DMS53 treated with DMSO at 0.1 percent for 48 hours (cell line): ENCODE measurements around the gene GLS.
"Not testable (repeated sequence)": the region's sequence is repeated elsewhere in the genome, so short reads cannot be mapped to it uniquely, and the experiment has no call there.

Source experiments
- DNase-seq: peaks from one replicate; lab custom pipeline; 2025; ENCODE audit not compliant: unreplicated experiment; lab: John Stamatoyannopoulos, UW

The GLS gene

DNA sequence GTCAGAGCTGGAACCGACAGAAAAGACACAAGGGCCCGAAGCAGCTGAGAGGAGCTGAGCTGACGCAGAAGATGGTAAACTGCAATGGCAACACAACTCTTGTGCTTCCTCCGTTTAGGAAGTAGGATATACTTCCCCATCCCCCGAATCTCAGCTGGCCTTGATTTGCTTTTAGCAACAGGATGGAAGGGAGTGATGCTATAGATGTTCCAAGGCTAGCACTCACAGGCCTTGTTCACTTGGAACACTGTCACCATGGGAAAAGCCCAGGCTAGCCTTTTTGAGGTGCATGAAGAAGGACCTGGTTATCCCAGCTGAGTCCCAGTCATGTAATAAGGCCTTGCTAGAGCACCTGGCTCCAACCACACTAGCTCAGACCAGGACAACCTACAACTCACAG lies 107.3 kb downstream of the GLS start:
- no peak for DNase-seq

DNA sequence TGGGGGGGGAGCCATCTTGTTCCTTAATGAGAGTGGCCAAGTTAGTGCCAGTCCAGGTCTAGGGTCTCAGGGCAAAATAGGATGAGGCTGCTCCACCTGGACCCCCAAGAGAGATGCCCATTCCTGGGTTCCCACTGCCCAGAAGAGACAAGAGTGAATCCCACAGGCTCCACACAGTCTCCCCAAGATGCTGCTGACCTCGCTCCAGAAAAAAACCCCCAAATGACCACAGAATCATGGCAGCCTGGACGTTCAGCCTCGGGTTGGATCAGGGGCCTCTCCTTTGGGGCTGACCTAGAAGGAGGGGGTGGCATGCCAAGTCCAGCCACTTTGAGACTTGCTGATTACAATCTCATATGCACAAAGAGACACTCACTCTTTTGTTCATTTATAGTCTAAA lies 108.3 kb downstream of the GLS start:
- no peak for DNase-seq

- no peak for DNase-seq
Measured at GRCh38 chr2:190990132-190990531, 109.5 kb downstream of the GLS start.

GRCh38 chr2:190993292-190993643 lies 112.6 kb downstream of the GLS start:
- no peak for DNase-seq

DNA sequence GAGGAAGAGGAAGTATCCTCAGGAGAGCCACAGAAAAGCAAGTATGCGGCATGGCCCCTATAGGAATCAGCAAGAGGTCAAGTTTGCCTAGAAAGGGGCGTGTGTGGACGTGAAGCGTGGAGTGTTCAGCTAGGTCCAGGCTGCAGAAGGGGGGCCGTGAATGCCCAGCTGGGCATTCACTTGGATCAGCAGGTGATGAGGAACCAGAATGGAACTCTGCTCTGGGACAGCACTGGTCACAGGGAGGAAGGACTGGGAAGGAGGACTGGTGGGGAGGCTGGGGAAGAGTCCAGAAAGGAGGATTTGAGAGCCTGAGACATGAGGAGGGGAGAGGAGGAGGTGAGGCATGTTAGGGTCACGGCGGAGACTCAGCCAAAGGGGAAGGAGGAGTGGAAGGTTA lies 113.5 kb downstream of the GLS start:
- no peak for DNase-seq

DNA sequence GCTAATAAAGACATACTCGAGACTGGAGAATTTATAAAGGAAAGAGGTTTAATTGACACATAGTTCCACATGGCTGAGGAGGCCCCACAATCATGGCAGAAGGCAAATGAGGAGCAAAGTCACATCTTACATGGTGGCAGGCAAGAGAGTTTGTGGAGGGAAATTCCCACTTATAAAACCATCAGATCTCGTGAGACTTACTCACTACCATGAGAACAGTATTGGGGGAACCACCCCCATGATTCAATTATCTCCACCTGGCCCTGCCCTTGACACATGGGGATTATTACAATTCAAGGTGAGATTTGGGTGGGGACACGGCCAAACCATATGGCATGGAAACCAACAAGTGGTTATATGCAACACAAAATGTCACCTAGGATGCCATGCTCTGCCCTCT lies 114.7 kb downstream of the GLS start:
- DNase-seq = not testable (repeated sequence)

GRCh38 chr2:190996338-190996946 lies 115.8 kb downstream of the GLS start:
- no peak for DNase-seq

DNA sequence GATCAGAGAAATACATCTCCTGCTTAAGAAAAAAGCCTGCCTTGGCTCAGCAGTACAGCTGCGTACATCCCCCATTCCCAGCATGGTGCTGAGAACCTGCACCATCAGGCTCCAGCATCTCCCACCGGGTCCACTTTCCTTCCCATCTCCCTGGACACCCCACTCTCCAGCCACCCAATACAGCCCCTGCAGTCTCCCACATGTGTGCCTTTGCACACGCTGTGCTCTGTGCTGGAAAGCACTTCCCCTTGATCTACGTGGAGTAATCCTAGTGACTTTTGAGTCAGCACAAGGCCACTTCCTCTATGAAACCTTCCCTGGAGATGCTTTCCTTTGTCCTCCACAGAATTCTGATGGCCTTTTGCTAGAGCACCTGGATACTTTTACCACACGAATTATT lies 116.3 kb downstream of the GLS start:
- no peak for DNase-seq

GRCh38 chr2:190997526-190998113 lies 117.0 kb downstream of the GLS start:
- no peak for DNase-seq

GRCh38 chr2:190999058-190999457 lies 118.4 kb downstream of the GLS start:
- DNase-seq = no peak

- no peak for DNase-seq
Measured at GRCh38 chr2:190999949-191000665, 119.5 kb downstream of the GLS start.

DNA sequence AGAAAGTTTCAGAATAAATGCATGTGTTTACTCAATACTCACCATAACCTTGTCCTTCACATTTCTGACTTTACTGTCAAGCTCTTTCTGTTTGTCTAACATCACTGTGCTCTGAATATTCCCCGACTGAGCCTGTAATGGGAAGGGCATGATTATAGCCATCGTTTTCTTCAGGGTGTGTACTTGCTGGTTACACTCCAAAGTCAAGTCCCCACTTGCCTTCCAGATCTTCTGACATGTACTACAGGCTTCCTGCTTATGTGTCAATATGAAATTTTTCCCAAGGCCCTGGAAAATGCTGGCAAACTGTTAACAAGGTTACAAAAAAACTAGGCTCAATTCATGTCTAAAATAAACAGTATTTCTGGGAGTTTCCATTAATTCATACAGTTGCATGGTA lies 120.4 kb downstream of the GLS start:
- no peak for DNase-seq

- no peak for DNase-seq
Measured at GRCh38 chr2:191001624-191002023, 121.0 kb downstream of the GLS start.

GRCh38 chr2:191003405-191004309 lies 123.0 kb downstream of the GLS start:
- DNase-seq = no peak

DNA sequence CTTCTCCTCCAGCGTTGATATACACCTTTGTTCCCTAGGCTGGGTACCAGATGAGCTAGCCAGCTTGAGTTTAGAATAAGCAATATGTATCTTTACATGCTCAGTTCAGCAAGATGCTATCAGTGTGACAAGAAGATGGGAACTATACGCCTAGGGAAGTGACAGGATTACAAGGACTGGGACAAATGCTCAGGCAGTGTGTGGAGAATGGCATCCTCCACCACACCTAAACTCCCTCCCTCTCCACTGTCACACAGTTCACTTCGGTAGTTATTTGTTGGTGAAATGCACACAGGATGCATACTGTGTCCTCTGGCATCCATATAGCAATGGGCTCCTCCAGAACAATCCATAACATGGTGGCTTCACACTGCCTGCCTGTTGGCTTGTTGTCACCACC lies 125.7 kb downstream of the GLS start:
- no peak for DNase-seq

DNA sequence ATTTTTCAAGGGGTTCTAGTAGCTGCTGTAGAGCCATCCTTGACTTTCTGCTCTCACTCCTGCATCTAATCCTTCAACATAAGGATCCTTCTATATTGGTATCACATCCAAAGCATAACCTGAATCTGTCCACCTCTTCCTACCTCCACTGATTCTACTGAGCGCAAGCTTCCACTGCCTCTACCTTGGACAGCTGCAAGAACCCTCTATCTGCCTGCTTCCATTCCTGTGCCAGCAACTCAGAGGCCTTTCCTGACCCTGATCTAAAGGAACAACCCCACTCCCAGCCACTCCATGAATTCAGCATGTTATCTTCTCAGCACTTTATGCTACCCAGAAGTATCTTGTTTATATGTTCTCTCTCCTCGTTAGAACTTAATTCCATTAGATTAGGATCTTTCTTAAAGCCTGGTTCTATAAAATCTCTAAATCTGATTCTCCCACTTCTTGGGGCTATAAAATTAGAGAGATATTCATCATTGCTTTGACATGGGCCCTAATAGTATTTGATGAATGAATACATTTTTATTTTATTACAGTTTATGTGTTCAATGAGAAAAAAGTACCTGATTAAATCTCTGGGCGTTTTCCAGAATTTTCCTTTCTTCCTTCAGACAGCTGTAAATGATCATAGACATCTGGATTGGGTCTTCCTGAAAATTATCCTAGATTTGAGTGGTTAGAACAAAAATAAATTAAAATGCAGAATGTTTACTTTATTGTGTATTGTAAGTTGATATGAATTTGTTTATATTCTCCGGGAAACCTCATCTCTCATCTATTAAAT lies 126.6 kb downstream of the GLS start:
- no peak for DNase-seq

DNA sequence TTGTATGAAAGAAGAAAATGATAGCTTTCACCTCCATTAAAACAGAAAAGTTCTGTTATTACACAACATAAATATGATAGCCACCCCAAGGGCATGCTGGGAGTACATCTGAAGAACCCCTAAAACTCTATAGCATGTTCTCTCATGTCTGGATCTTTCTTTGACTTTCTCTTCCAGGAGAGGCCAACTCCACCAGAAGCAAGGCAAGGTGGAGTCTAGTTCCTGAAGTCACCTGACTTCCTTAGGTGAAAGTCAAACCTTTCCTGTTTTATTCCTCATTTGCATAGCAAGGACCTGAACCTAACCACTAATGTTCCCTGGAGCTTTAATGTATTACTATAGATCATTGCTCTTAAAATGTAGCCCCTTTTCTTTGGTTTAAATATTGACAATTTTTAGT lies 127.7 kb downstream of the GLS start:
- no peak for DNase-seq

GRCh38 chr2:191009541-191010374 lies 129.1 kb downstream of the GLS start:
- DNase-seq = no peak

GRCh38 chr2:191010887-191011885 lies 130.6 kb downstream of the GLS start:
- DNase-seq = no peak
